Measurements from ENCODE around the gene TBX10. TPM values are rescaled to one million over a fixed set of nuclear protein-coding genes. Genes with fewer than 3 reads are reported as not detected.

The TBX10 gene
- total and polyA plus RNA-seq, 9 donors, result not detected

DNA sequence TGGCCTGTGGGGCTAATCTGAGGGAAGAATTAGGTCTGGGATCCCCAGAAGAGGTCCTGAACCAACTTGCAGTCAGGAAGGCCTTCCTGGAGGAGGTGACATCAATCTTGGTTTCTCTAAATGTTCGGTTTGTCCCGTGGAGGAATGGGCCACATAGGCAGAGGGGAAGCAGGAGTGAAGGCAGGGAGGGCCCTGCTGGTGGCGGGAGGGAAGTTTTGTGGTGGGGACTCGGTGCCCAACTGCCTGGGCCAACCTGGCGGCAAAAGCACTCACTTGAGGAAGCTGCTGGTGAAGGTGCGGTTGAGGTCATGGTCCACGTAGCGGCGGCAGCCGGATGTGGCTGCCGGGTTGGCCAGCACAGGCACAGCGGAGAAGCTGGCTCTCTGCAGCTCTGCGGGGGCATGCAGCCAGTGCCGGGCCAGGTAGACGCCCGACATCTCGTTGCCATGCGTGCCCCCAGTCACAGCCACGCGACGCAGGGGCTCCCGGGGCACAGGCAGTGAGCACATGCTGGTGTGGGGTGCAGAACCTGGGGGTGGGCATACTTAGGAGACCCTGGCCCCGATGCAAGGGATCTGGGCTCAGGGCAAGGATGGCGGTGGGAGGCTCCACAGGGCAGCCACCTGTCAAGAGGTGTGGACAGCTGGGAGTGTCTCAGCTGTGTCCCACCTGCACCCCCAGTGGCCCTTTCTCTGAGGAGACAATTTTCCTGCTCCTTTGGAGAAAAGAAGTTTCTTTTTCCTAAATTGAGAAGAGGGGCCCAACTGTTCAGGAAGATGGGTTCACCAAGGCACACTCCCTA lies 7.2 kb upstream of the TBX10 start:
- H3K4me3 ChIP-seq, result no peak overlapping the region
- no peak overlapping the region for H3K27ac ChIP-seq
- H3K9me3 ChIP-seq, result no peaks in the 10 kb centered on the region
- H3K36me3 ChIP-seq, result no peaks in the 10 kb centered on the region
- DNase-seq, result peak in 1 of 5 donors; percentile 11
- no peaks in the 10 kb centered on the region for H3K4me1 ChIP-seq (ENCODE audit: insufficient read depth)
- H3K27me3 ChIP-seq, result no peaks in the 10 kb centered on the region
- intact Hi-C loops (cut with DNase I), result no loop called here
- 78 to 86% (median 82%) methylated on average over 24 of the region's 24 CpGs for WGBS, 3 donors
- TF ChIP-seq POLR2A (IDR thresholded peaks at IDR 0.05), result no peak
- TF ChIP-seq EP300 (IDR thresholded peaks at IDR 0.05), result no peak
- no peak for TF ChIP-seq CTCF (IDR thresholded peaks at IDR 0.05)

GRCh38 chr11:67645521-67646461 lies 6.2 kb upstream of the TBX10 start:
- WGBS, 3 donors, result 42 to 50% (median 44%) methylated on average over 17 to 24 of the region's 24 CpGs
- intact Hi-C loops (cut with DNase I), result no loop called here
- Histone ChIP-seq H3K36me3 (no peaks in the 10 kb centered on the region), H3K4me1 (ENCODE audit: insufficient read depth) (no peaks in the 10 kb centered on the region), H3K4me3 (no peak overlapping the region), H3K9me3 (no peaks in the 10 kb centered on the region), H3K27me3 (no peaks in the 10 kb centered on the region), H3K27ac (no peak overlapping the region)
- no peak for TF ChIP-seq POLR2A (IDR thresholded peaks at IDR 0.05)
- no peak for TF ChIP-seq CTCF (IDR thresholded peaks at IDR 0.05)
- TF ChIP-seq EP300 (IDR thresholded peaks at IDR 0.05), result no peak
- DNase-seq, result no peak

DNA sequence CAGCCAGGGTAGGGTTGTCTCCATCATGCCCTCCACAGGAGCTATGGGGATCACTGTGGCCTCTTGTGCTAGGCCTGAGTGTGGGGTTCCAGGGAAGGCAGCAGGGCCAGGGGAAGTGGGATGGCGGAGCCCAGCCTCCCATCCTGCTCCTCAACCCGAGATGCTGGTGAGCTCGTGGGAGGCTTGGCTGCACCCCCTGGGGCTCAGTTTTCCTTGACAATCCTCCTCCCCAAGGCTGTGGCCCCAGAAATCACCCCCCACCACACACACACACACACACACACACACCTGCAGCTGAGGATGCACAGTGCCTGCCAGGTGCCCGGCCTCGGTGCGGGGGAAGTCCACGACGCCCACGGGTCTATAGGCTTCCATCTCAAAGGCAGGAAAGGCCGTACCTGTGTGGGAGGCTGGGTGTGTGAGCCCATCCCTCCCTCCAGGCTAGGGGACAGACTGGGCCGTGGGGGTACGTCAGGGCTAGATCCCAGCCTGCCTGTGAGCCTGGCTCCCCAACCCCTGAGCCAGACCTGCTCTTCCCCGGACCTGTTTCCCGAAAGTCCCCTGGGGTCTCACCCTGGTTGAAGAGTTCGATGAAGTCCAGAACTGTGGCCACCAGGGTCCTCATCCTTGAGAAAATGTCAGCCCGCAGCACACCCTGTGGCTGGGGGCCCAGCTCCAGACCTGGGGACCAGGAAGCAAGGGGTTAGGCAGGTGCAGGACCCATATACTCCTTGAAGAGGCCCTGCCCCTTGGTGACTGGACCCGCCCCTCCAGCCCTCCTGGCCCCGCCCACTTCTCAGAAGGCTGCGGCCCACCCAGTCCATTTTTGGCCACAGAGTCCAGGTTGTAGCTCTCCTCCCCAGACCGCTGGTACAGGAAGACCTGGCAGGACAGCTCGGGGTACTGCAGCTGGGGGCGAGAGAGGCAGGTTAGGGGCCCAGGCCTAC lies 5.2 kb upstream of the TBX10 start:
- 83 to 85% (median 84%) methylated on average over 18 to 22 of the region's 22 CpGs for WGBS, 3 donors
- Histone ChIP-seq H3K27ac (no peak overlapping the region), H3K9me3 (no peaks in the 10 kb centered on the region), H3K4me3 (no peak overlapping the region), H3K27me3 (no peaks in the 10 kb centered on the region), H3K36me3 (no peaks in the 10 kb centered on the region), H3K4me1 (ENCODE audit: insufficient read depth) (no peaks in the 10 kb centered on the region)
- TF ChIP-seq CTCF (IDR thresholded peaks at IDR 0.05) (no peak), POLR2A (IDR thresholded peaks at IDR 0.05) (no peak), EP300 (IDR thresholded peaks at IDR 0.05) (no peak)
- DNase-seq, result peak in 2 of 5 donors; percentile 12 to 30
- intact Hi-C loops (cut with DNase I), result no loop called here

DNA sequence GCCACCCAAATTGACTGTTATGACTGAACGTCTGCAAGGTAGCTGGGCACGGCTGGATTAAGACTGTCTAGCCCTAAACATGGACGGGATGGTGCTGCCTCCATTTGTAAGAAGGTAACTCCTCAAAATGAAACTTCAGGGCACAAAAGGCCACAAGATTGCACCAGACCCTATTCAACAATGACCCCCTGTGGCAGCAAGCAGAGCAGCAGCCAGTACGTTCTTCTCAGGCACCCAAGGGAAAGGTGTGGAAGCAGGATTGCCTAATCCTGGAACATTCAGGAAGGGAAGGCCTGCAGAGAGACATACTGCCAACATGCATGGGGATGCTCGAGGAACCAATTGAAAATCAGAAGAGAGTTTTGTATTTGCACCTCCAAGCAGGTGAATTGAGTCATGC lies 4.5 kb upstream of the TBX10 start:
- Histone ChIP-seq H3K9me3 (no peaks in the 10 kb centered on the region), H3K27me3 (no peaks in the 10 kb centered on the region), H3K36me3 (no peaks in the 10 kb centered on the region), H3K4me3 (no peak overlapping the region), H3K27ac (no peak overlapping the region), H3K4me1 (ENCODE audit: insufficient read depth) (no peaks in the 10 kb centered on the region)
- TF ChIP-seq POLR2A (IDR thresholded peaks at IDR 0.05) (no peak), EP300 (IDR thresholded peaks at IDR 0.05) (no peak), CTCF (IDR thresholded peaks at IDR 0.05) (no peak)
- DNase-seq, result no peak
- intact Hi-C loops (cut with DNase I), result no loop called here
- WGBS, 3 donors, result 90 to 92% (median 91%) methylated on average over 5 of the region's 5 CpGs
